ENCODE results near the gene BTLA.

Gene BTLA

DNA sequence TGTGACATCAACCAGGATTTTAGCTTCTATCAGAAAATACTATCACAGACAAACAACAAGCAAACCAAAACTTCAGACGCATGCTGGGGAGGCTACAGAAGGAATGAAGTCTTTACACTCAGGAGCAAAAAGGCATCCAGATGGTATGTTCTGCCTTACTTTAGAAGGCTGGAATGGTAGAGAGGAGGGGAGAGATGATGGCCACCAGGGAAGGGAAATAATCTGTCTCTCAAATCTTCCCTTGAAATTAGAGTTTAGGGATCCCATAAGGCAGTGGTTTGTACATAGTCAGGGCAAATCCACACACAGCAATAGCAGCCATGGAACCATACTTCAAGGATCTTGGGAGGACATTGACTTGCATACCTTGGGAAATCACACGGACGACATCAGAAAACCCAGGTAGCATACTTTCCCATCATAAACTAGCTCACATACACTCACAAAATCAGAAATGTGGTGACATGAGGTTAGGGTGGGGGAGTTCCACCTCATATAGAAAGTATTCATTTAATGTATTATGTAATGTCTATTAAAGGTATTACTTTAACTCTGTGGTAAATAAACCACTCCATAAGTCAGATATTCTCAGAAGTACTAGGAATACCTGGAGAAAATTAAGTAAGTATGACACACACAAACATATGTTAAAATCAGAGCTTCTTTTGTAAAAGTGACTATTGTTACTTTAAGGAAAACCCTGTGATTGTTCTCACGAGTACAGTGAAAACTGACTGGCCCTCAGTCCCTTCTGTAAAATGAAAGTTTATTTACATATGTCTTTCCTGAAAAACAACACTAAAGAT lies 9.4 kb downstream of the BTLA start:
- TF ChIP-seq, protein P1, sequence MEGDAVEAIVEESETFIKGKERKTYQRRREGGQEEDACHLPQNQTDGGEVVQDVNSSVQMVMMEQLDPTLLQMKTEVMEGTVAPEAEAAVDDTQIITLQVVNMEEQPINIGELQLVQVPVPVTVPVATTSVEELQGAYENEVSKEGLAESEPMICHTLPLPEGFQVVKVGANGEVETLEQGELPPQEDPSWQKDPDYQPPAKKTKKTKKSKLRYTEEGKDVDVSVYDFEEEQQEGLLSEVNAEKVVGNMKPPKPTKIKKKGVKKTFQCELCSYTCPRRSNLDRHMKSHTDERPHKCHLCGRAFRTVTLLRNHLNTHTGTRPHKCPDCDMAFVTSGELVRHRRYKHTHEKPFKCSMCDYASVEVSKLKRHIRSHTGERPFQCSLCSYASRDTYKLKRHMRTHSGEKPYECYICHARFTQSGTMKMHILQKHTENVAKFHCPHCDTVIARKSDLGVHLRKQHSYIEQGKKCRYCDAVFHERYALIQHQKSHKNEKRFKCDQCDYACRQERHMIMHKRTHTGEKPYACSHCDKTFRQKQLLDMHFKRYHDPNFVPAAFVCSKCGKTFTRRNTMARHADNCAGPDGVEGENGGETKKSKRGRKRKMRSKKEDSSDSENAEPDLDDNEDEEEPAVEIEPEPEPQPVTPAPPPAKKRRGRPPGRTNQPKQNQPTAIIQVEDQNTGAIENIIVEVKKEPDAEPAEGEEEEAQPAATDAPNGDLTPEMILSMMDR (conservative IDR thresholded peaks at IDR 0.05; ENCODE audit: low read length): no peak
- no peak for TF ChIP-seq EZH2phosphoT487 (IDR thresholded peaks at IDR 0.05; ENCODE audit: borderline replicate concordance)
- no peaks in the 10 kb centered on the region for H3K9me3 ChIP-seq (ENCODE audit: insufficient read depth, low read depth, low read length)
- H3K27me3 ChIP-seq (ENCODE audit: insufficient read depth, low read length, poor library complexity, severe bottlenecking): no peaks in the 10 kb centered on the region
- no peaks in the 10 kb centered on the region for H3K9me2 ChIP-seq (replicated peaks; ENCODE audit: low read depth, low read length)
- no peak overlapping the region for H2AFZ ChIP-seq (ENCODE audit: low read length)
- H4K20me1 ChIP-seq (ENCODE audit: insufficient read depth, low read length, poor library complexity, severe bottlenecking): no peaks in the 10 kb centered on the region
- no peak overlapping the region for H3K9ac ChIP-seq (ENCODE audit: low read depth, low read length, poor library complexity, severe bottlenecking)
- no peak overlapping the region for H3K4me2 ChIP-seq (ENCODE audit: low read depth, low read length, poor library complexity, severe bottlenecking)
- H3K79me2 ChIP-seq (ENCODE audit: insufficient read depth, low read length): no peaks in the 10 kb centered on the region
- no peaks in the 10 kb centered on the region for H3K36me3 ChIP-seq (ENCODE audit: insufficient read depth, low read length)
- H3F3A ChIP-seq (ENCODE audit: low read depth): no peaks in the 10 kb centered on the region
- H3K4me3 ChIP-seq (ENCODE audit: low read length, poor library complexity, severe bottlenecking): no peak overlapping the region
- H3K4me1 ChIP-seq (ENCODE audit: insufficient read depth, low read length, poor library complexity, severe bottlenecking): no peaks in the 10 kb centered on the region

DNA sequence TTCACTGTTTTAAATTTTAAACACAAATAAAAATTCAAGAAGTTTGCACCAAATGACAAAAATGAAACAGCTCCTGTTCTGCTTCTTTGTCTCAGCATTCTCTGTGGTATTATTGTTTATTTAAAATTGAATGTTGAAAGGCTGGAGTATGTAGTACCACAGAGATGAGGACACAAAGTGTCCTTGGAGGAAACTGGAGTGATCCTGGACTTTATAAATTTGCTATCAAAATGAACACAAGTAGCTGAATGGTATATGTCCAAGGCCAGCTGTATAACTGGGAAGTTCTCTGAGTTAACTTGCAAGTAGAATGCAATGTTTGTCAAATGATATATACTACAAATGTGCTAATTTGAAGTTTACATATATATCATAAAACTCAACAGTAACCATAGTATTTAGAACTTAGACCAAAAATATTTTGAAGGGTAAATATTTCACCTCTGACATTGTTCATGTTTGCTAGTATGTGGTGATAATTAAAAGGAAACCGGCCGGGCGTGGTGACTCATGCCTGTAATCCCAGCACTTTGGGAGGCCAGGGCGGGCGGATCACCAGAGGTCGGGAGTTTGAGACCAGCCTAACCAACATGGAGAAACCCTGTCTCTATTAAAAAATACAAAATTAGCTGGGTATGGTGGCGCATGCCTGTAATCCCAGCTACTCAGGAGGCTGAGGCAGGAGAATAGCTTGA lies 12.3 kb downstream of the BTLA start:
- Histone ChIP-seq H3K4me1 (ENCODE audit: insufficient read depth, low read length, poor library complexity, severe bottlenecking) (no peaks in the 10 kb centered on the region), H3K4me3 (ENCODE audit: low read length, poor library complexity, severe bottlenecking) (no peak overlapping the region), H3K36me3 (ENCODE audit: insufficient read depth, low read length) (no peaks in the 10 kb centered on the region), H4K20me1 (ENCODE audit: insufficient read depth, low read length, poor library complexity, severe bottlenecking) (no peaks in the 10 kb centered on the region), H3K9me2 (replicated peaks; ENCODE audit: low read depth, low read length) (no peaks in the 10 kb centered on the region), H3K9me3 (ENCODE audit: insufficient read depth, low read depth, low read length) (no peaks in the 10 kb centered on the region), H2AFZ (ENCODE audit: low read length) (no peak overlapping the region), H3K4me2 (ENCODE audit: low read depth, low read length, poor library complexity, severe bottlenecking) (no peak overlapping the region), H3K79me2 (ENCODE audit: insufficient read depth, low read length) (no peaks in the 10 kb centered on the region), H3F3A (ENCODE audit: low read depth) (no peaks in the 10 kb centered on the region), H3K9ac (ENCODE audit: low read depth, low read length, poor library complexity, severe bottlenecking) (no peak overlapping the region), H3K27me3 (ENCODE audit: insufficient read depth, low read length, poor library complexity, severe bottlenecking) (no peaks in the 10 kb centered on the region)
- TF ChIP-seq, protein P1 (conservative IDR thresholded peaks at IDR 0.05; ENCODE audit: low read length): no peak
- no peak for TF ChIP-seq EZH2phosphoT487 (IDR thresholded peaks at IDR 0.05; ENCODE audit: borderline replicate concordance)

DNA sequence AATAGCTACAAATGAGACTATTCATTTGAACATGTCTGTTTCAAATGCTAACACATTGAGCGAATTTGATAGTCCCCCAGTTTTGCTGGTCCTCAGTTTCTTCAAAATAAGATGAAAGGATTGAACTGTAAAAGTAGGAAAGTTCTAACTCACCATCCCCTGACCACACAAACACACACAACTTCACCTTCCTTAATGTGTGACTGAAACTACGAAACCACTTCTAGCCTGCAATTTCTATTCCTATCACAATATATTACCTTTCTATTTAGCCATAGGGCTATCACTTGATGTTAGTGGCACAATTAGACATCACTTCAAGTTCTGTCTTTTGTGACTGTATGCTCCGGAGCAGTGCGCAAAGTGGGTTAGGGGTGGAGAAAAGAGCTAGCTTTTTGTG lies 14.9 kb downstream of the BTLA start:
- Histone ChIP-seq H3F3A (ENCODE audit: low read depth) (no peaks in the 10 kb centered on the region), H3K36me3 (ENCODE audit: insufficient read depth, low read length) (no peaks in the 10 kb centered on the region), H3K4me1 (ENCODE audit: insufficient read depth, low read length, poor library complexity, severe bottlenecking) (no peaks in the 10 kb centered on the region), H3K79me2 (ENCODE audit: insufficient read depth, low read length) (no peaks in the 10 kb centered on the region), H3K4me3 (ENCODE audit: low read length, poor library complexity, severe bottlenecking) (no peak overlapping the region), H2AFZ (ENCODE audit: low read length) (no peak overlapping the region), H3K27me3 (ENCODE audit: insufficient read depth, low read length, poor library complexity, severe bottlenecking) (no peaks in the 10 kb centered on the region), H3K9me3 (ENCODE audit: insufficient read depth, low read depth, low read length) (no peaks in the 10 kb centered on the region), H4K20me1 (ENCODE audit: insufficient read depth, low read length, poor library complexity, severe bottlenecking) (no peaks in the 10 kb centered on the region), H3K9ac (ENCODE audit: low read depth, low read length, poor library complexity, severe bottlenecking) (no peak overlapping the region), H3K9me2 (replicated peaks; ENCODE audit: low read depth, low read length) (no peaks in the 10 kb centered on the region), H3K4me2 (ENCODE audit: low read depth, low read length, poor library complexity, severe bottlenecking) (no peak overlapping the region)
- TF ChIP-seq, protein P1 (conservative IDR thresholded peaks at IDR 0.05; ENCODE audit: low read length): no peak
- no peak for TF ChIP-seq EZH2phosphoT487 (IDR thresholded peaks at IDR 0.05; ENCODE audit: borderline replicate concordance)

Data from Loucy (cell line).